Smooth muscle cell (in vitro differentiated cells): ENCODE results near the gene TNS2. TPM values are rescaled to one million over a fixed set of nuclear protein-coding genes. Genes with fewer than 3 reads are reported as not detected.

Source experiments
- DNase-seq: peaks from one replicate; lab custom pipeline; 2025; ENCODE audit not compliant: unreplicated experiment; lab: John Stamatoyannopoulos, UW
- H2AFZ ChIP-seq: fragments of 200-600 bp; sonication (generic); 2 replicates; pipeline ENCODE4 v1.6.0; 2016; ENCODE audit warnings: antibody characterized with exemption, low read depth, mild to moderate bottlenecking
- H3F3A ChIP-seq: fragments of 200-600 bp; sonication (generic); 2 replicates; pipeline ENCODE4 v1.6.0; 2017; ENCODE audit warnings: antibody characterized with exemption, low read depth
- H3K27ac ChIP-seq: fragments of 200-600 bp; sonication (generic); 2 replicates; pipeline ENCODE4 v1.5.1; 2016; ENCODE audit warnings: low read depth, mild to moderate bottlenecking
- H3K27me3 ChIP-seq: fragments of 200-600 bp; sonication (generic); 2 replicates; pipeline ENCODE4 v1.6.1; 2016; ENCODE audit warnings: low read depth, mild to moderate bottlenecking
- H3K36me3 ChIP-seq: fragments of 200-600 bp; sonication (generic); 2 replicates; pipeline ENCODE4 v1.5.1; 2016; ENCODE audit warnings: low read depth
- H3K4me1 ChIP-seq: fragments of 200-600 bp; sonication (generic); 2 replicates; pipeline ENCODE4 v1.5.1; 2016; ENCODE audit warnings: low read depth
- H3K4me2 ChIP-seq: fragments of 200-600 bp; sonication (generic); 2 replicates; pipeline ENCODE4 v1.6.0; 2016; ENCODE audit warnings: mild to moderate bottlenecking
- H3K4me3 ChIP-seq: fragments of 200-600 bp; sonication (generic); 2 replicates; pipeline ENCODE4 v1.5.1; 2016; ENCODE audit warnings: mild to moderate bottlenecking
- H3K79me2 ChIP-seq: fragments of 200-600 bp; sonication (generic); 2 replicates; pipeline ENCODE4 v1.6.0; 2016; ENCODE audit warnings: low read depth, mild to moderate bottlenecking
- H3K9ac ChIP-seq: fragments of 200-600 bp; sonication (generic); 2 replicates; pipeline ENCODE4 v1.6.0; 2016; ENCODE audit warnings: low read depth
- H3K9me3 ChIP-seq: fragments of 200-600 bp; sonication (generic); replicated peaks from 2 replicates; pipeline ENCODE4 v1.5.1; 2016; ENCODE audit warnings: low read depth
- H4K20me1 ChIP-seq: fragments of 200-600 bp; sonication (generic); 2 replicates; pipeline ENCODE4 v1.6.0; 2016; ENCODE audit warnings: low read depth
- WGBS: methylation state at CpG from one replicate; pipeline ENCODE4 v1.1.7; 2016; ENCODE audit warnings: low lambda C conversion rate; 5-methylcytosine and 5-hydroxymethylcytosine counted together
- polyA plus RNA-seq: library from polyadenylated mRNA; unstranded; fragments of >200 nt; fragmentation: Nextera tagmentation; extraction: Ambion mirVana; gene quantifications from 2 replicates; pipeline ENCODE4 v1.2.1, GENCODE V29; 2016
- total RNA-seq: library from RNA; depleted of rRNA; stranded (reverse); fragments of >200 nt; gene quantifications from 2 replicates; pipeline ENCODE4 v1.2.3, GENCODE V29; 2014
- TF ChIP-seq, protein P1 (sequence below): fragments of 200-600 bp; sonication (generic); IDR thresholded peaks from 2 replicates; pipeline ENCODE4 v1.5.1; 2017; ENCODE audit warnings: borderline replicate concordance, mild to moderate bottlenecking, antibody characterized with exemption; ENCODE audit not compliant: insufficient read depth, poor library complexity, severe bottlenecking

Gene TNS2
- total and polyA plus RNA-seq, 2 experiments from 2014 or later, result 9.3 to 17.4 TPM

DNA sequence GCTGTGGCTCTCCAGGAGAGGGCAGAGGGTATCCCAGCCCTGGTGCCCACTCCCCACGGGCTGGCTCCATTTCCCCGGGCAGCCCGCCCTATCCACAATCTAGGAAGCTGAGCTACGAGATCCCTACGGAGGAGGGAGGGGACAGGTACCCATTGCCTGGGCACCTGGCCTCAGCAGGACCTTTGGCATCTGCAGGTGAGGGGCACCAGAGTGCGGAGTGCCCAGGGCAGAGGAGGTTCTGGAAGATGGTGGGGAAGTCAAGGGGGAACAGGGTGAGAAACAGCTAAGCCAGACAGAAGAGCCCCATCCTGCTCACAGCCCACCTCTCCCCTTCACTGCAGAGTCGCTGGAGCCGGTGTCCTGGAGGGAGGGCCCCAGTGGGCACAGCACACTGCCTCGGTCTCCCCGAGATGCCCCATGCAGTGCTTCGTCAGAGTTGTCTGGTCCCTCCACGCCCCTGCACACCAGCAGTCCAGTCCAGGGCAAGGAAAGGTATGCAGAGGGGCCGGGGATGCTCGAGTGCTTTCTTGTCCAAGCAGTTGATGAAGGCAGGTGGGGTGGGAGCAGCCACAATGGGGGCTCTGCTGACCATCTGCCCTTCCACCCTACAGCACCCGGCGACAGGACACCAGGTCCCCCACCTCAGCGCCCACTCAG is 10.3 kb downstream of the TNS2 start:
- H3K4me2 ChIP-seq, result no peak overlapping the region
- no peak overlapping the region for H3K4me3 ChIP-seq
- no peaks in the 10 kb centered on the region for H3K79me2 ChIP-seq
- DNase-seq, result no peak
- no peak overlapping the region for H3K9ac ChIP-seq
- H4K20me1 ChIP-seq, result peaks cover 3% of the 10 kb centered on the region
- no peaks in the 10 kb centered on the region for H3K4me1 ChIP-seq
- no peaks in the 10 kb centered on the region for H3K36me3 ChIP-seq
- TF ChIP-seq, protein P1, sequence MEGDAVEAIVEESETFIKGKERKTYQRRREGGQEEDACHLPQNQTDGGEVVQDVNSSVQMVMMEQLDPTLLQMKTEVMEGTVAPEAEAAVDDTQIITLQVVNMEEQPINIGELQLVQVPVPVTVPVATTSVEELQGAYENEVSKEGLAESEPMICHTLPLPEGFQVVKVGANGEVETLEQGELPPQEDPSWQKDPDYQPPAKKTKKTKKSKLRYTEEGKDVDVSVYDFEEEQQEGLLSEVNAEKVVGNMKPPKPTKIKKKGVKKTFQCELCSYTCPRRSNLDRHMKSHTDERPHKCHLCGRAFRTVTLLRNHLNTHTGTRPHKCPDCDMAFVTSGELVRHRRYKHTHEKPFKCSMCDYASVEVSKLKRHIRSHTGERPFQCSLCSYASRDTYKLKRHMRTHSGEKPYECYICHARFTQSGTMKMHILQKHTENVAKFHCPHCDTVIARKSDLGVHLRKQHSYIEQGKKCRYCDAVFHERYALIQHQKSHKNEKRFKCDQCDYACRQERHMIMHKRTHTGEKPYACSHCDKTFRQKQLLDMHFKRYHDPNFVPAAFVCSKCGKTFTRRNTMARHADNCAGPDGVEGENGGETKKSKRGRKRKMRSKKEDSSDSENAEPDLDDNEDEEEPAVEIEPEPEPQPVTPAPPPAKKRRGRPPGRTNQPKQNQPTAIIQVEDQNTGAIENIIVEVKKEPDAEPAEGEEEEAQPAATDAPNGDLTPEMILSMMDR, result no peak
- H3K9me3 ChIP-seq, result no peaks in the 10 kb centered on the region
- H3K27ac ChIP-seq, result no peak overlapping the region
- 94% methylated on average over 16 of the region's 17 CpGs for WGBS
- H3F3A ChIP-seq, result no peaks in the 10 kb centered on the region
- no peaks in the 10 kb centered on the region for H3K27me3 ChIP-seq
- H2AFZ ChIP-seq, result no peak overlapping the region

DNA sequence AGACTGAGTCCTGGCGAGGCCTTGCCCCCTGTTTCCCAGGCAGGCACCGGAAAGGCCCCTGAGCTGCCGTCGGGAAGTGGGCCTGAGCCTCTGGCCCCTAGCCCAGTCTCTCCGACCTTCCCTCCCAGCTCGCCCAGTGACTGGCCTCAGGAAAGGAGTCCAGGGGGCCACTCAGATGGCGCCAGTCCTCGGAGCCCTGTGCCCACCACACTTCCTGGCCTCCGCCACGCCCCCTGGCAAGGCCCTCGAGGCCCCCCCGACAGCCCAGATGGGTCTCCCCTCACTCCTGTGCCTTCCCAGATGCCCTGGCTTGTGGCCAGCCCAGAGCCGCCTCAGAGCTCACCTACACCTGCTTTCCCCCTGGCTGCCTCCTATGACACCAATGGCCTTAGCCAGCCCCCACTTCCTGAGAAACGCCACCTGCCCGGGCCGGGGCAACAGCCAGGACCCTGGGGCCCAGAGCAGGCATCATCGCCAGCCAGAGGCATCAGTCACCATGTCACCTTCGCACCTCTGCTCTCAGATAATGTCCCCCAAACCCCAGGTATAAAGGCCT is 10.9 kb downstream of the TNS2 start:
- H3K27ac ChIP-seq, result no peak overlapping the region
- H3K4me2 ChIP-seq, result no peak overlapping the region
- H3K9me3 ChIP-seq, result no peaks in the 10 kb centered on the region
- H3K79me2 ChIP-seq, result no peaks in the 10 kb centered on the region
- H3K4me3 ChIP-seq, result no peak overlapping the region
- H3F3A ChIP-seq, result no peaks in the 10 kb centered on the region
- no peaks in the 10 kb centered on the region for H3K4me1 ChIP-seq
- H2AFZ ChIP-seq, result no peak overlapping the region
- H3K9ac ChIP-seq, result no peak overlapping the region
- TF ChIP-seq, protein P1, result no peak
- WGBS, result 97% methylated on average over 18 of the region's 18 CpGs
- H3K27me3 ChIP-seq, result no peaks in the 10 kb centered on the region
- no peaks in the 10 kb centered on the region for H3K36me3 ChIP-seq
- H4K20me1 ChIP-seq, result peaks cover 9% of the 10 kb centered on the region
- no peak for DNase-seq

DNA sequence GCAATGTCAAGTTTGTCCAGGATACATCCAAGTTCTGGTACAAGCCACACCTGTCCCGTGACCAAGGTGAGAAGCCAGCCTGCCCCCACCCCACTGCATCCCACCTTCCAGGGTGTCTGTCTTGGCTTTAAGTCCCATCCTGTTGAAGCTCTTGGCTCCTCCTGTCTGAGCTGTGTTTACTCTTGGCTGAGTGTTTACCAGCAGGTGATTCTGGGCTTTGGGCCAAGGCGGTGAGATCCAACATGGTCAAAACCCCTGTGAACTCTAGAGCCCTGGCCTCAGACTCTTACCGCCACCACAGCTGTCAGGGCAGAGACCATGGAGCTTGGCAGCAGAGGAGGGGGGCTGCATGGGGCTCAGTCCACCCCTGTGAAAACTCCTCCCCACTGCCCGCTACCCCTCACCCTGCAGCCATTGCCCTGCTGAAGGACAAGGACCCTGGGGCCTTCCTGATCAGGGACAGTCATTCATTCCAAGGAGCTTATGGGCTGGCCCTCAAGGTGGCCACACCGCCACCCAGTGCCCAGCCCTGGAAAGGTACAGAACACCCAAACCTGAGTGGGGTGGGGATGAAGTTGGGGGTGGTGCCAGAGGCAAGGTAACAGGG is 11.6 kb downstream of the TNS2 start:
- DNase-seq, result no peak
- 87% methylated on average over 5 of the region's 5 CpGs for WGBS
- TF ChIP-seq, protein P1, result no peak
- H3K4me2 ChIP-seq, result no peak overlapping the region
- H3K4me3 ChIP-seq, result no peak overlapping the region
- H3K9ac ChIP-seq, result no peak overlapping the region
- no peaks in the 10 kb centered on the region for H3K4me1 ChIP-seq
- no peak overlapping the region for H3K27ac ChIP-seq
- no peaks in the 10 kb centered on the region for H3F3A ChIP-seq
- H3K9me3 ChIP-seq, result no peaks in the 10 kb centered on the region
- H2AFZ ChIP-seq, result no peak overlapping the region
- no peaks in the 10 kb centered on the region for H3K27me3 ChIP-seq
- H4K20me1 ChIP-seq, result peaks cover 9% of the 10 kb centered on the region
- no peaks in the 10 kb centered on the region for H3K36me3 ChIP-seq
- H3K79me2 ChIP-seq, result no peaks in the 10 kb centered on the region
